HG03280 (cell line): ENCODE measurements around the gene PLXDC2.
"Not testable (repeated sequence)": the region's sequence is repeated elsewhere in the genome, so short reads cannot be mapped to it uniquely, and the experiment has no call there.

ENCODE experiments used
- ATAC-seq: cut with Tn5 transposase; IDR thresholded peaks from one replicate; pipeline ENCODE4 v1.9.1; 2021; ENCODE audit warnings: mild to moderate bottlenecking, moderate library complexity; ENCODE audit not compliant: unreplicated experiment

Gene PLXDC2

GRCh38 chr10:20173046-20173445 lies 356.8 kb downstream of the PLXDC2 start:
- no peak for ATAC-seq

- no peak for ATAC-seq
Observed at GRCh38 chr10:20175719-20176118, 359.5 kb downstream of the PLXDC2 start.

GRCh38 chr10:20180766-20181165 lies 364.5 kb downstream of the PLXDC2 start:
- no peak for ATAC-seq

DNA sequence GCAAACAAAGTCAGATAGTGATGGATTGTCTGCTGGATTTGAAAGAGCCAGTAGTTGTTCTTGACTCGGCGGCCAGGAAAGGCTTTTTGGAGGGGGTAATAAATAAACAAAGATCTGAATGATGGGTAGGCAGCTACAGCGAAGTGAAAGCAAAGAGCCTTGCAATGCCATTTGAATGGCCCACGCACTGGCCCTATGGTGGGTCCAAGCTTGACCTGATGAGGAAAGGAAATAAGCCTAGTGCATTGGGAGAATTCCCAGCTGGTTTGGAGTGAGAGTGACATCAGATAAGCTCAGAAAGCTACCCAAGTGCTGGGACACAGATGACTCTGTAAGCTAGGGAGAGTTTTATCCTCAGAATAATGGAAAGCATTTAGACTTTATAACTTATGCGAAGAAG lies 365.2 kb downstream of the PLXDC2 start:
- no peak for ATAC-seq

- no peak for ATAC-seq
Observed at GRCh38 chr10:20185116-20185515, 368.9 kb downstream of the PLXDC2 start.

- ATAC-seq: not testable (repeated sequence)
Observed at GRCh38 chr10:20191392-20191791, 375.2 kb downstream of the PLXDC2 start.

GRCh38 chr10:20195076-20195475 lies 378.8 kb downstream of the PLXDC2 start:
- ATAC-seq: no peak

- ATAC-seq: no peak
Observed at GRCh38 chr10:20200758-20201157, 384.5 kb downstream of the PLXDC2 start.

GRCh38 chr10:20202337-20202736 lies 386.1 kb downstream of the PLXDC2 start:
- ATAC-seq: no peak

GRCh38 chr10:20207653-20208052 lies 391.4 kb downstream of the PLXDC2 start:
- ATAC-seq: no peak

- not testable (repeated sequence) for ATAC-seq
Observed at GRCh38 chr10:20209098-20209497, 392.9 kb downstream of the PLXDC2 start.

GRCh38 chr10:20215547-20216152 lies 399.4 kb downstream of the PLXDC2 start:
- no peak for ATAC-seq

- ATAC-seq: no peak
Observed at GRCh38 chr10:20221356-20221755, 405.1 kb downstream of the PLXDC2 start.

DNA sequence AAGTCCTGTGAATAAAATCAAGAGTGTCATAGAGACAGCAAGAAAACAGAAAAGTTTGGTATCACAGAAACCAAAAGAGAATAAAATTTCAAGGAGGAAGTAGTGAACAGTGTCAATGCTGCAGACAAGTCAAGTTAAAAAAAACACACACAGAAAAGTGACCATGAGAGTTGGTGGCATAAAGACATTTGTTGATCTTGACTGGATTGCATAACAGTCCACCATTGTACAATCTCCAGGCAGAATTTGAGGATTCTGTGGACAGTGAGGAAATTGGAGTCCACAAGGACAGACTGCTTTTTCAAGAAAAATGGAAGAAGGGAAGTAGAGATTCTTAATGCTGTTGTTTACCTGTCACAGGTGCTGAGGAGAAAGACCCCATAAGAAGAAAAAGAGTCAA lies 412.5 kb downstream of the PLXDC2 start:
- ATAC-seq: no peak

DNA sequence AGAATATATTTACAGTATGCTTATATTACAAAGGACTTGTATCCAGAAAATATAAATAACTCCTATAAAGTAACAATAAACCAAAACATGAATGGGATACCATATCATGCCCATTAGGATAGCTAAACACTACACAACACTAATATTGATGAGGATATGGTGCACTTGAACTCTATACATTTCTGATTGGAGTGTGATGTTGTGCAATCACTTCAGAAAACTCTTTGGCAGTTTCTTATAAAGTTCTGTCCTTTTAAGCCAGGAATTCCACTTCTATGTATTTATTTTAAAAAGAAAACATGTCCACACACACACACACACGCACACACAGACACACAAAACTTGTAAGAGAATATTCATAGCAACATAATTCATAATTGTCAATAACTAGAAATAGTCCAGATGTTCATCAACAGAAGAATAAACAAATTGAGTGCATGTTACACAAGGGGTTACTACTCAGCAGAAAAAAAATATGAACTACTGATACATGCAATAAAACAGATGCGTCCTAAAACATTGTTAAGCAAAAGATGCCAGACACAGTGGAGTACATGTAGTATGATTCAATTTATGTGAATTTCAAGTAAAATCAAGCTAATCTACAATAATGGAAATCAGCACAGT lies 416.0 kb downstream of the PLXDC2 start:
- ATAC-seq: no peak

GRCh38 chr10:20233423-20233822 lies 417.2 kb downstream of the PLXDC2 start:
- ATAC-seq: no peak

DNA sequence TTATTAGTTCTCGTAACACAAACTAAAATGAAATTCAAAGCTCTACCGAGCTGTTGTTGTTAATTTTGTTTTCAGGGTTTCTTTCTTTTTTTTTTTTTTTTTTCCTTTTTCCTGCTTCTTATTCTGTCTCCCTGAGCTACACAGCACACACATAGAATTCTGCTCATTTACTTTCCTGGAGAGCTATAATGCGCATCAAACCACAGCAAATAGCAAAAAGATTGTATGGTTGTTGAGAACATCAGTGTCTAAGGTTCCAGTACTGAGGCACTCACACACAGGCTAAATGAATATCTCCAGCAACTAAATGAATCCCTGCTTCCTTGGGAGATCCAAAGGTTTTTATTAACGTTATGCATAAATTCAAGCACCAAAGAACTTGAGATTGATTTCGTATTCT lies 418.3 kb downstream of the PLXDC2 start:
- no peak for ATAC-seq

DNA sequence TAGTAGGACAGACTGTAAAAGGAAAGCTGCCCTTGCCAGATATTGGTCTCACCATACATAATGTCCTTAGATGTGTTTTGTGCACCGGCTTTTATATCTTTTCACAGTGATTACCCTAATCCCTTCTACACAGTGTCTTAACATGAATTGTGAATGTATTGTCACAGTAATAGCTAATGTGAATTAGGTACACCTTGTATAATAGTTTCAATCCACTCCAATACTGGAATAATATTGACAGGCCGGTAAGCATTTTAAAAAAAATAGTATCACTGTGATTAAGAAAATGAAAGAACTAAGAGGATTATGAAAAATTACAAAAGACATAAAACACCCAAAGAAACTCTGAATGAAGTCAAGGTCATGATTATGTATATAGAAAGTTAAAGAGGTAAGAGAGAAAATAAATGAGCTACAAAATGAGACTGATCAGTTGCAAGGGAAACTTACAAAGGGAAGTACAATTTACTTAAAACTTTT lies 420.9 kb downstream of the PLXDC2 start:
- ATAC-seq: no peak

DNA sequence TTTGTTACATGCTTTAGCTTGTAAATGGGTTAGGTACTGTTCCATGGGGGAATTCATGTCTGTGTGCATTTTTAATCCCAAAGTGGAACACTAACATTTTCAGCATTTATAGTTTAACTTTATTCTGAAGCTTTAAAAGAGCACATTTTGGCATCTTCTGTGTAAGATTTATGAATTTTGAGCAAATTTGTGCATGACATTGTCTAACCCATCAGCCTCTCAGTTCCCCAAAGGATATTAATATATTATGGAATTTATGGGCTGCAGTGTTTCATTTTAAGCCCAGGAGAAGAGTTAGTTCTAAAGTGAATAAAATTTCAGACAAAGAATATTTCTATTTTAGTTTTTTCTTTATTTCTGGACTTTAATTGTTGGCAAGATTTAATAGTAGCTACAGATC lies 421.4 kb downstream of the PLXDC2 start:
- ATAC-seq: no peak

- no peak for ATAC-seq
Observed at GRCh38 chr10:20240643-20241042, 424.4 kb downstream of the PLXDC2 start.

- ATAC-seq: no peak
Observed at GRCh38 chr10:20247454-20247853, 431.2 kb downstream of the PLXDC2 start.

DNA sequence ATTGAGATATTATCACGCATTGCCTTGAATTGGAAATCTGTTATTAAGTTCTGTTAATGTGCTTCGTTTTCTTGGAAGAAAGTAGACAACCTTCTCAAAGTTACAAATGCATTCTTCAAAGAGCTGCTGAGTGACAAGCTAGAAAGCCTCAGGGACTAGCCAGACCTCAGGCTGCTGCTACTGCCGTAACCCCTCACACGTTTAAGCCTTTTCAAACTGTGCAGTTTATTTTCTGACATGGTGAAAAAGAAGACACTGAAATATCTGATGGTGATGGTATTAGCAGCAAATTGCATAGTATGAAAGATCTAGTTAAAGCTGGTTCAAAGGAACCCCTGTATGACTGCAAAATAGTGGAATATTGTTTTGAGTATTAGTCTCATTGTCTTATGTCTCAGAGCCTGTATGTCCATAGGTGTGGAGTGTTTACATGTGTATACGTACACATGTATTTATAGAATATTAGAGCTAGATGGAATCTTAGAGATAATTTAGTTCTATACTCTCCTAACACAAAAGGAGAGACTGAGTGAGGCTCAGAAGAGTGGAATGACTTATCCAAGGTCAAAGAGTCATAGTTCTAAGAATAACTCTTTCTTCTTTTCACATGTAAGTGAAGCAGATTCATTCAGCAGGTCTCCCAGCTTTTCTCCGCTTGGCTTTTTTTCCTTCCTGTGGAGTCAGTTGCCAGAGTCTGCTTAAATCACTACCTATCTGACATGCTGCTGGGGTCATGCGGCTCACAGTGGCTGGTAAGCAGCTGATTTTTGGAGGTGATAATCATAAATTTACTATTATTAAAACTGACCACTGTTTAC lies 431.9 kb downstream of the PLXDC2 start:
- ATAC-seq: no peak
